Measurements from ENCODE around the gene TFPI2. TPM values are rescaled to one million over a fixed set of nuclear protein-coding genes. Genes with fewer than 3 reads are reported as not detected.

TFPI2 gene
- total RNA-seq, 1 donor from 2014 or later: not detected

GRCh38 chr7:93927585-93927984 is 37.0 kb upstream of the TFPI2 start:
- intact Hi-C loops (cut with DNase I): no loop called here
- peak overlapping the region; percentile 56 for H3K27ac ChIP-seq
- no peak for TF ChIP-seq CTCF (IDR thresholded peaks at IDR 0.05)

DNA sequence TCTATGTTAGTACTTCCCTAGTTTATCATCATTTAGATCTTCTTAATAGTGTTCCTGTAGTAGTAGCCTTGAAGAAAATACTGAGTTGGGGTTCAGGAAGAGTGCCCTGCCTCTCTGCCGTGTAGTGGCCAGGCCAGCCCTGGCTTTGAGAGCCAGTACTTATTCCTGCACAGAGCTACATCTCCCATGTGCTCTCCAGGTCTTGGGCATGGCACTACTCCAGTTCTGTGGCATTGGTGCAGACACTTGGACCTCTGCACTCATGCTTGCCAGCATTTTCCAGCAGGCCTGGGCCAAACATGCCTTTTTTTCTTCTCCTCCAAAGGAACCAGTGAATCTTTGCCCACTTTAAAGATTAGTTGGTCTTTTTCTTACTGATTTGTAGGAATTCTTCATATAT is 36.2 kb upstream of the TFPI2 start:
- TF ChIP-seq CTCF (IDR thresholded peaks at IDR 0.05): no peak
- H3K4me3 ChIP-seq: no peak overlapping the region
- no peaks in the 10 kb centered on the region for H3K9me3 ChIP-seq
- H3K36me3 ChIP-seq: no peaks in the 10 kb centered on the region
- H3K4me1 ChIP-seq: no peaks in the 10 kb centered on the region
- H3K27me3 ChIP-seq: no peaks in the 10 kb centered on the region
- intact Hi-C loops (cut with DNase I): no loop called here
- peak overlapping the region; percentile 56 for H3K27ac ChIP-seq
- no peak for DNase-seq (ENCODE audit: low spot score in 2 of 2)

More at GRCh38 chr7:93927585-93927984, 37.0 kb upstream of the TFPI2 start:
- Histone ChIP-seq H3K4me3 (no peak overlapping the region), H3K27me3 (no peaks in the 10 kb centered on the region), H3K4me1 (no peaks in the 10 kb centered on the region), H3K36me3 (no peaks in the 10 kb centered on the region), H3K9me3 (no peaks in the 10 kb centered on the region)
- DNase-seq (ENCODE audit: low spot score in 2 of 2): no peak

DNA sequence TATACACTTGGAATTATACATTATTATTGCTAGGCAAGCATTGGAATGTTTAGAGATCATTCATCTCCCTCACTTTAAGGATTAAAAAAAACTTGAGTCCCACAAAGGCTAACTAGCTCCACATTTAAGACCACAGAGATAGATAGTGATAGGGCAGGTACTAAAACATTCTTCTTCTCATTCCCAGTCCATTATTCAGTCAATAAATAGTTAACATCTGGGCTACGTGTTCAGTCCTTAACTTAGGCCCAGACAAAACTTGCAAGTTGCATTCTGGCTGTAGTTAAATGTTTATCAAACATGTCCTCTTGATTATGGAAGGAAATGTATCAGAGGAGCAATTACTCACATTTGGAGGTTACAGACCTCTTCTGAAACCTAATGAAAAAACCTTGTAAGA is 33.4 kb upstream of the TFPI2 start:
- no peak overlapping the region for H3K27ac ChIP-seq
- H3K4me3 ChIP-seq: peak overlapping the region; percentile 16 to 79
- no peaks in the 10 kb centered on the region for H3K4me1 ChIP-seq
- H3K9me3 ChIP-seq: no peaks in the 10 kb centered on the region
- DNase-seq (ENCODE audit: low spot score in 2 of 2): no peak
- no peaks in the 10 kb centered on the region for H3K36me3 ChIP-seq
- intact Hi-C loops (cut with DNase I): no loop called here
- H3K27me3 ChIP-seq: no peaks in the 10 kb centered on the region
- TF ChIP-seq CTCF (IDR thresholded peaks at IDR 0.05): no peak

DNA sequence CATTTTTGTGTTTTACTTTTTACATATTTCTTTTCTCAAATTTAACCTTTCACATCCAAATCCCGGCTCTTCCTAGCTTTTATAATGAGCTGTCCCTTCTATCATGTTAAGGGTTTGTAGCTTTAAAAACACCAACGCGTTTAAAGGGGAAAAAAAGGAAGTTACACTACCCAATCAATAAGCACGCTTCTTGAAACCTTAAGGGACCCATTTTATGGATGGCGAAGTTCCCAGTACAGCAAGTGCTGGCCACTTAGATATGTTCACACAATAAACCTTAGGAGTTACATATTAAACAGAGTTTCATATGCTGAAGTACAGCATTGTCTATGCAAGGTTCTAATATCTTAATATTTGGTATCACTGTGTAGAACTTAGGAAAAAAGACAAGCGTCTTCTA is 32.7 kb upstream of the TFPI2 start:
- no peaks in the 10 kb centered on the region for H3K9me3 ChIP-seq
- no peaks in the 10 kb centered on the region for H3K27me3 ChIP-seq
- intact Hi-C loops (cut with DNase I): no loop called here
- H3K4me1 ChIP-seq: no peaks in the 10 kb centered on the region
- H3K36me3 ChIP-seq: no peaks in the 10 kb centered on the region
- DNase-seq (ENCODE audit: low spot score in 2 of 2): no peak
- H3K27ac ChIP-seq: no peak overlapping the region
- TF ChIP-seq CTCF (IDR thresholded peaks at IDR 0.05): no peak
- peak overlapping the region; percentile 16 to 79 for H3K4me3 ChIP-seq

DNA sequence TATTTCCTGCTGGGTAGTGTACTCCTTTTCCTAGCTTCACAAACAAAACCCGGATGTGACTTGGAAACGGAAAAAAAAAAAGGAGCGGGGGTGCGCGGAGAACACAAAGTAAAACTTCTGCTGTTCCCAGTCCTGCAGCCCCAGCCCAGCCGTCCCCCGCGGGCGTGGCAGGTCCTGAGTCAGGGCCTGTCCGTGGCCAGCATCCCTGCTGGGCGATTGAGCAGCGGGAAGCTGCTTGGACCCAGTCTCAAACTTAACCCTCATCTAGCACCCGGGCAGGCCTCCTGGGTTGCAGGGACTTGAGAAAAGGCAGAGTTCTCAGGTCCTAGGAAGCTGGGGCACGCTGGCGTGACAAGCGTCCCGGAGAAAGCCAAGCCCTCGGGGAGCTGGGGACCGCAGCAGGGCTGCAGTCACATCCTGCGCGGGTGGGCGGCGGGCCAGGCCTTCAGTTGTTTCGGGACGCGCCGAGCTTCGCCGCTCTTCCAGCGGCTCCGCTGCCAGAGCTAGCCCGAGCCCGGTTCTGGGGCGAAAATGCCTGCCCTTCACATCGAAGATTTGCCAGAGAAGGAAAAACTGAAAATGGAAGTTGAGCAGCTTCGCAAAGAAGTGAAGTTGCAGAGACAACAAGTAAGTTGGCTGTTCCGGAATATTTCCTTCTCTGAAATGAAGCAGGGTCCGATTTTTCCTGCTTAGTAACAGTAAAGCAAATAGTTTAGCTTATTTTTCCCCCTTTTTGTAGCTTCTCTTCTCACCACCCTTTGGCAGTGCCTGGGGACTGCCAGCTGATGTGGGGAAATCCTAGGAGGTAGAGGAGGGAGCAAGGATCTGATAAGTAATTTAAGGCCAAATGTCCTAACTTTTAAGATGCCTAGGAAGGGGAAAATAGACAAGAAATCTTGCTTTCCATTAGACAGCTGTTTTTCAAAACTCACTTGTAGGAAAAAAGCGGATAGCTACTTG is 31.3 kb upstream of the TFPI2 start, which contains the start of gene GNG11:
TSS of gene GNG11 (plus strand) at position 129 of the 960 bp plus-strand sequence. CDS start at position 532, 403 bp downstream.
- intact Hi-C loops (cut with DNase I): loop anchor here (1.0 kb wide), 1 partner anchor 82 kb away; the partner anchor contains the start of gene BET1
- Histone ChIP-seq H3K9me3 (no peaks in the 10 kb centered on the region), H3K27ac (peak within 1 kb of the TSS; percentile 82 to 84), H3K27me3 (no peaks in the 10 kb centered on the region), H3K36me3 (no peaks in the 10 kb centered on the region), H3K4me3 (peak within 1 kb of the TSS; percentile 60 to 79), H3K4me1 (no peaks in the 10 kb centered on the region)
- TF ChIP-seq CTCF (IDR thresholded peaks at IDR 0.05): no peak
- peak; percentile 8 to 82 for DNase-seq (ENCODE audit: low spot score in 2 of 2)

Measured in ascending aorta (tissue), 2 donors.